Upper lobe of right lung (tissue), 1 donor: ENCODE measurements around the gene IL1RL1. TPM values are rescaled to one million over a fixed set of nuclear protein-coding genes. Genes with fewer than 3 reads are reported as not detected.
A peak's percentile ranks its signal among the peaks of the same experiment; 100 is the strongest.

Experiments
- ATAC-seq: fragments of 200-7000 bp; cut with Tn5 transposase; one replicate; pipeline ENCODE4 v1.9.1; 2020; ENCODE audit warnings: mild to moderate bottlenecking, moderate library complexity
- DNase-seq: peaks from one replicate; pipeline ENCODE4 v3.0.0-alpha.2; 2020
- H3K27ac ChIP-seq: fragments of 200-600 bp; one replicate; pipeline ENCODE4 v1.8.0; 2022
- H3K27me3 ChIP-seq: fragments of 200-600 bp; one replicate; pipeline ENCODE4 v1.8.0; 2022; ENCODE audit warnings: mild to moderate bottlenecking
- H3K36me3 ChIP-seq: fragments of 200-600 bp; one replicate; pipeline ENCODE4 v1.8.0; 2022
- H3K4me1 ChIP-seq: fragments of 200-600 bp; one replicate; pipeline ENCODE4 v1.8.0; 2022
- H3K4me3 ChIP-seq: fragments of 200-600 bp; one replicate; pipeline ENCODE4 v1.8.0; 2022; ENCODE audit warnings: mild to moderate bottlenecking
- H3K9me3 ChIP-seq: fragments of 200-600 bp; one replicate; pipeline ENCODE4 v1.8.0; 2022
- intact Hi-C: fragments of 100-400 bp; cut with DNase I; formaldehyde crosslinking; loops from one replicate; pipeline ENCODE4 v1.11.0; 2022
- total RNA-seq: library from RNA; stranded (reverse); fragmentation: NEBNext Ultra II Directional; extraction: Animal tissue kit (Norgen Biotek cat#: 25700); gene quantifications from one replicate; pipeline ENCODE4 v1.2.1, GENCODE V29; 2021
- TF ChIP-seq, protein P1 (sequence below): fragments of 200-600 bp; IDR thresholded peaks from one replicate; pipeline ENCODE4 v1.8.0; 2022; ENCODE audit warnings: antibody characterized with exemption
- donor health status: DM: no; HTN: yes; CAD: no; lungs with severe emphysema.

Gene IL1RL1
- total RNA-seq, 1 donor from 2014 or later: 46.5 TPM

DNA sequence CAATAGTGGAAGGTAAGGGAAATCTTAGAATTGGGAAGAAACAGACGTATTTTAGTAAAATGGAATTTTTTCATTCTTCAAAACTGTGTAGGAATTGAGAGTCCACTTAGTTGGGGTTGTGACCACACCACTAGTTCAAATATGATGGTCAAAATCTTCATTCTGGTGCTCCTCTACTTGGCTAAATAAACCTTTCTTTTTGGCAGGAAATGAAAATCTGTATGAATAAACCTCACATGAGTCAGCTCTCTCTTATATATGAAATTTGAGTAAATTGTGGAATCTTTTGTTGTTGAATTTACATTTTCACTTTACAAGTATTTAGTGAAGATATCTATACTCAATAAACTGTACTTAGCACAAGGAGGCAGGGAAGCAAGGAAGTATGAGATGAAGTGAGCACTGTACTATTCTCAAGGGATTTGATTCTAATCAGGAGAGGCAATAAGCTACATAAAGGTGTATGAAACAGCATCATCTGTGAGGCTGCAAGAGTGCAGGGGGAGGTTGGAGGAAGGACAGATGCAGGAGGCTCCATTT is 64.8 kb downstream of the IL1RL1 start:
- Histone ChIP-seq H3K27me3 (no peaks in the 10 kb centered on the region), H3K27ac (no peak overlapping the region), H3K36me3 (no peaks in the 10 kb centered on the region), H3K4me3 (no peak overlapping the region), H3K9me3 (no peaks in the 10 kb centered on the region), H3K4me1 (no peaks in the 10 kb centered on the region)
- intact Hi-C loops: no loop called here
- DNase-seq (no peak), ATAC-seq (no peak)
- TF ChIP-seq, protein P1, sequence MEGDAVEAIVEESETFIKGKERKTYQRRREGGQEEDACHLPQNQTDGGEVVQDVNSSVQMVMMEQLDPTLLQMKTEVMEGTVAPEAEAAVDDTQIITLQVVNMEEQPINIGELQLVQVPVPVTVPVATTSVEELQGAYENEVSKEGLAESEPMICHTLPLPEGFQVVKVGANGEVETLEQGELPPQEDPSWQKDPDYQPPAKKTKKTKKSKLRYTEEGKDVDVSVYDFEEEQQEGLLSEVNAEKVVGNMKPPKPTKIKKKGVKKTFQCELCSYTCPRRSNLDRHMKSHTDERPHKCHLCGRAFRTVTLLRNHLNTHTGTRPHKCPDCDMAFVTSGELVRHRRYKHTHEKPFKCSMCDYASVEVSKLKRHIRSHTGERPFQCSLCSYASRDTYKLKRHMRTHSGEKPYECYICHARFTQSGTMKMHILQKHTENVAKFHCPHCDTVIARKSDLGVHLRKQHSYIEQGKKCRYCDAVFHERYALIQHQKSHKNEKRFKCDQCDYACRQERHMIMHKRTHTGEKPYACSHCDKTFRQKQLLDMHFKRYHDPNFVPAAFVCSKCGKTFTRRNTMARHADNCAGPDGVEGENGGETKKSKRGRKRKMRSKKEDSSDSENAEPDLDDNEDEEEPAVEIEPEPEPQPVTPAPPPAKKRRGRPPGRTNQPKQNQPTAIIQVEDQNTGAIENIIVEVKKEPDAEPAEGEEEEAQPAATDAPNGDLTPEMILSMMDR: no peak

DNA sequence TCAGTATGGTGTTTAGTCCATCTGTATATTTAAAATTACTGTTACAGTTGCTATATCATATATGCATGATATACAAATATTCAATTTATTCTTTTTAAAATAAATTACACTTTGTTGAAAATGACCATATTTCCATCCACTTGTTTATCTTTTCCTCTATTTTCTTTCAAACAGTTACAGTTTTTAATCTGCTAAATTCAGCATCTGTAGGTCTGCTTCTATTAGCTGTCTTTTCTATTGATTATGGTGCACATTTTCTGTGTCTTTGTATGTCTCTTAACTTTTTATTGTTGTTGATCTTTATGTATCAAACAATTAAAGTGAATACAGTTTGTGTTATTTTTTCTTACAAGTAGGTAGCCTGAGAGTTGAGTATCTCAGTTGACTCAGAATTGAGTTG is 72.4 kb downstream of the IL1RL1 start:
- Histone ChIP-seq H3K27ac (no peak overlapping the region), H3K27me3 (no peaks in the 10 kb centered on the region), H3K4me1 (no peaks in the 10 kb centered on the region), H3K36me3 (no peaks in the 10 kb centered on the region), H3K4me3 (no peak overlapping the region), H3K9me3 (peaks cover 9% of the 10 kb centered on the region)
- intact Hi-C loops: no loop called here
- ATAC-seq (no peak), DNase-seq (no peak)
- TF ChIP-seq, protein P1: no peak

- Histone ChIP-seq H3K27ac (no peak overlapping the region), H3K27me3 (no peaks in the 10 kb centered on the region), H3K36me3 (no peaks in the 10 kb centered on the region), H3K9me3 (peaks cover 9% of the 10 kb centered on the region), H3K4me1 (no peaks in the 10 kb centered on the region), H3K4me3 (no peak overlapping the region)
- TF ChIP-seq, protein P1: no peak
- DNase-seq (no peak), ATAC-seq (peak; percentile 24)
- intact Hi-C loops: no loop called here
These were observed 74.2 kb downstream of the IL1RL1 start for GRCh38 chr2:102385522-102385921.

DNA sequence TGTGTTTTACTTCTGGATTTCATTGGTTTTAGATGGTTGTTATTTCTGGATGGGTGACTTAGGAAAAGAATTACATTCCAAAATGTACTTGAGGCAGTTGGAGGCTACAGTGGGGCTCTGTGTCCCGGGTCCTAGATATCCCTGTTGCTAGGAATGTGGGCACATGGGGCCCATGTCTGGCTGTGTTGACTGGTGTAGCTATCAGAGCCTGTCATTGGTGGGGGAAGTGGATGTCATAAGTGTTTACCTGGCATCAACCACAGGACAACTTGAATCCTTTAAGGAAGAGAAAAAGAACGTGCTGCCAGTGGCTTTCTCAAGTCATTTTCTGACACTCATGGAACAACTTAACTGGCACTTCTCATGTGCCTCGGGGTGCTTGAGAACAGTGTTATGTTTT is 74.6 kb downstream of the IL1RL1 start:
- ATAC-seq (peak; percentile 75), DNase-seq (no peak)
- H3K4me1 ChIP-seq: no peaks in the 10 kb centered on the region
- H3K4me3 ChIP-seq: no peak overlapping the region
- TF ChIP-seq, protein P1: no peak
- peaks cover 9% of the 10 kb centered on the region for H3K9me3 ChIP-seq
- no peaks in the 10 kb centered on the region for H3K36me3 ChIP-seq
- no peaks in the 10 kb centered on the region for H3K27me3 ChIP-seq
- no peak overlapping the region for H3K27ac ChIP-seq
- intact Hi-C loops: no loop called here

- Histone ChIP-seq H3K4me1 (no peaks in the 10 kb centered on the region), H3K4me3 (no peak overlapping the region), H3K27me3 (no peaks in the 10 kb centered on the region), H3K9me3 (peaks cover 9% of the 10 kb centered on the region), H3K36me3 (no peaks in the 10 kb centered on the region), H3K27ac (no peak overlapping the region)
- no peak for DNase-seq
- ATAC-seq: peak; percentile 38
- intact Hi-C loops: no loop called here
- TF ChIP-seq, protein P1: no peak
These were observed 75.6 kb downstream of the IL1RL1 start for GRCh38 chr2:102386867-102387541.
